ENCODE measurements around the gene SASS6. TPM values are rescaled to one million over a fixed set of nuclear protein-coding genes. Genes with fewer than 3 reads are reported as not detected.

SASS6 gene
- total RNA-seq (2022; extraction: Qiagen RNA extraction) = 3.4 to 4.5 TPM (median 4.1 TPM) in 5 replicates

GRCh38 chr1:100132566-100133477, at the start of gene SASS6, which contains the start of gene TRMT13:
Gene SASS6 (minus strand): TSS chr1:100132930. CDS start chr1:100132814, 116 bp downstream.
Gene TRMT13 (plus strand): TSS chr1:100133163. CDS start chr1:100133169, 6 bp downstream.

GRCh38 chr1:100178091-100178490, 45.4 kb upstream of the SASS6 start, which contains the start of gene LRRC39:
Gene LRRC39 (minus strand): TSS chr1:100178256. CDS start chr1:100168516, 9,740 bp downstream.

Other genes starting within 250 kb of the SASS6 start
- 7.3 to 12.2 TPM (median 10.9 TPM) in 5 replicates for gene SLC35A3, start 162.9 kb downstream of the SASS6 start, total RNA-seq (2022; extraction: Qiagen RNA extraction)
- gene TRMT13, start 233 bp upstream of the SASS6 start, total RNA-seq (2022; extraction: Qiagen RNA extraction) = 5.2 to 9.9 TPM (median 5.7 TPM) in 5 replicates
- 0.05 to 0.13 TPM (median 0.10 TPM) in 5 replicates for gene LRRC39, start 45.3 kb upstream of the SASS6 start, total RNA-seq (2022; extraction: Qiagen RNA extraction)
- 3.1 to 3.9 TPM (median 3.7 TPM) in 5 replicates for gene DBT, start 116.9 kb upstream of the SASS6 start, total RNA-seq (2022; extraction: Qiagen RNA extraction)
- 21.7 to 23.7 TPM (median 22.0 TPM) in 5 replicates for gene RTCA, start 133.3 kb upstream of the SASS6 start, total RNA-seq (2022; extraction: Qiagen RNA extraction)
- 2.3 to 2.7 TPM (median 2.4 TPM) in 5 replicates for gene CDC14A, start 219.6 kb upstream of the SASS6 start, total RNA-seq (2022; extraction: Qiagen RNA extraction)

All from A549 treated with AZD2906 at 1 μM for 4 hours (cell line).